ENCODE measurements around the gene PAK5.

- TF ChIP-seq CTCF (IDR thresholded peaks at IDR 0.05) (no peak), POLR2A (IDR thresholded peaks at IDR 0.05) (no peak), EP300 (IDR thresholded peaks at IDR 0.05) (no peak)
Measured at GRCh38 chr20:9611921-9612320, 227.0 kb downstream of the PAK5 start.
